Activated CD8-positive, alpha-beta memory T cell treated with anti-CD3 and anti-CD28 coated beads, Interleukin-2, amount 50 U/mL, for 4 hours (primary cell): ENCODE measurements around the gene TAS1R2.
"Not testable (repeated sequence)": the region's sequence is repeated elsewhere in the genome, so short reads cannot be mapped to it uniquely, and the experiment has no call there.

Experiments
- DNase-seq: peaks from one replicate; pipeline ENCODE4 v3.0.0-alpha.2; 2020

TAS1R2 gene

DNA sequence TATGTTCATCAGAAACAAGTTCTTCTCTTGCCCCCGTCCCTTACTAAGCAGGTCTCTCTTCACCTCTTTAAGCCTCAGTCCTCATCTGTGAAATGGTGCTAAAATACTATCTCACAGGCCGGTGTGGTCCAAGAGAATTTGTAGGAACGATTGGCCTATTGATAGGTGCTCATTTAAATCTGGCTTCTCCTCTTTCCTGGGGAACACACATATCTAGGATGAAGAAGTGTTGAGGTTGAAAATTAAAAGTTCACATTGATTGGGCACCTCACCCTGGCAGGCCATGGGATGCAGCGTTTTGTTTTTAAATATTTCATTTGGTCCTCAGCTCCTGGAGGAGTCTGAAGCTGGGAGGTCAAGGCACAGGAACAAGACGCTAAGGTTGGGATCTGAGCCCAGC is 8.9 kb upstream of the TAS1R2 start:
- no peak for DNase-seq

DNA sequence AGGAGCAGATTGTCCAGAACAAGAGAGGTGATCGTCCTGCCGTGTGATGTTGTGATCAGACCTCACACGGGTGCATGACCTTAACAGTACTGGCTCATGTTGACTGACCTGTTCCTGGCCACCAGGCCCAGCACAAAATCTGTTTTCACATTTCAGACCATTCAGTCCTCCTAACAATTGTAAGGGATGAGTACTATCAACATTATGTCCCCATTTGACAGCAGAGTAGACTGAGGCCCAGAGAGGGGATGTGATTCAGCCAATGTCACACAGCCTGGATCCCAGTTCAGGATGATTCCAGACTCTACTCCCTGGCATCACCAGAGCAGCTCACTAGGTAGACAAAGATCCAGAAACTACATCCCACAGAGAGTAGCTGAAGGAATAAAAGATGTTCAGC is 7.4 kb upstream of the TAS1R2 start:
- no peak for DNase-seq

DNA sequence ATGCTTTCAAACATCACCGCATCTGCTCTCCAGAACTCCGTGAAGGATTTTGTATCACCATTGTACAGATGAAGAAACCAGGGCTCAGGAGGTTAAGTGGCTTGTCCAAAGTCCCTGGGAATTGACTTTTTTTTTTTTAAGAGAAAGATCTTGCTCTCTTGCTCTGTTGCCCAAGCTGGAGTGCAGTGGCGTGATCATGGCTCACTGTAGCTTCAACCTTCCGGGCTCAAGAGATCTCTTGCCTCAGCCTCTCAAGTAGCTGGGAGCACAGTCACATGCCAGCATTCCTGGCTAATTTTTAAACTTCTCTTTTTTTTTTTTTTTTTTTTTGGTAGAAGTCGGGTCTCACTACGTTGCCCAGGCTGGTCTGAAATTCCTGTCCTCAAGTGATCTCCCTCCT is 6.9 kb upstream of the TAS1R2 start:
- DNase-seq, result no peak

DNA sequence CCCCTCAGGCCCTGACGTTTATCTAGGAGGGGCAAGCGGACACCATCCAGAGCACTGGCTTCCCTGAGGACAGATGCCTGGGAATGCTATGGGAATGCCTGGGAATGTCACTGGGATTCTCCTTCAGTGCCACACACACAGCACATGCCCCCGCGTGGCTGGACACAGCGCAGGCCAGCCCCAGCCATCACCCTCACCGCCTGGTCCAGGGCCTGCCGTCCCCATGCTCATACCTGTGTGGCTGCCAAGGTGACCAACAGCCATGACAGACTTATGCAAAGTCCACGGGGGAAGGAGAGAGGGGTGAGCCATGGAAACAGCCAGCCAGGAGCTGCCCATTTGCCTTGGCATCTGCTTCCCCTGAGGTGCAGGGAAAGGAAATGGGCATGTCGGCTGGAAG is 5.7 kb upstream of the TAS1R2 start:
- DNase-seq, result no peak

DNA sequence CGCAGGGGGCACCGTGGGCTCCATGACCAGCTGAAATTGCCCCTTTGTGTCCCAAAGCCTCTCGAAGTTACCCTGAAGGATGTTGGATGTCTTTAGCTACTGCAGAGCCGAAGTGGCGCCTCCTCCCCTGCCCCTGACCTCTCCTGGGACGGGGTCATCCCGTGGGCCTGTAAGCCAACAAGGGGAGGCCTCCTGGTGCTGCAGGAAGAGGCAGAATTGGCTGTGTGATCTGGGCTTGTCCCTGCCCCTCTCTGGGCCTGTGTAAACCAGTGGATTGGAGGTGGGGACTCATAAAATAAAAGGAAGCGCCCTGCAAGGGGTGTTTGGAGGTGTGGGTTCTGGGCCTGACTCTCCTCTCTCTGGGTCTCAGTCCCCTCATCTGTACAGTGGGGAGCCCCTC is 2.1 kb upstream of the TAS1R2 start:
- no peak for DNase-seq

DNA sequence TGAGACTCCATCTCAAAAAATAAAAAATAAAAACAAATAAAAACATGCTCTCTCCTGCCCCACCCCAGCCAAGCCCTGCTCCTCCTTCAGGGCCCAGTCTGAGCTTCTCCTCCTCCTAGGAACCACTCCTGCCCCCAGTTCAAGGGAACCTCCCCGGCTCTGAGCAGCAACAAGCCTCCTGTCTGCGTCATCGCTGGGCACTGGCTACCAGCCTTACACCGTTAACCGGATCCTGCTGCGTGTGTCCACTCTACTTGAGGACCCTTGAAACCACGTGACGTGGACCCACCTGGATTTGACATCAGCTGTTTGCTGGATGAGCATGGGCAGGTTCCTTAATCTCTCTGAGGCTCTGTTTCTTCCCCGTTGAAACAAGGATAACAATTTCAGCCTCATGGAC is 1.6 kb upstream of the TAS1R2 start:
- no peak for DNase-seq

DNA sequence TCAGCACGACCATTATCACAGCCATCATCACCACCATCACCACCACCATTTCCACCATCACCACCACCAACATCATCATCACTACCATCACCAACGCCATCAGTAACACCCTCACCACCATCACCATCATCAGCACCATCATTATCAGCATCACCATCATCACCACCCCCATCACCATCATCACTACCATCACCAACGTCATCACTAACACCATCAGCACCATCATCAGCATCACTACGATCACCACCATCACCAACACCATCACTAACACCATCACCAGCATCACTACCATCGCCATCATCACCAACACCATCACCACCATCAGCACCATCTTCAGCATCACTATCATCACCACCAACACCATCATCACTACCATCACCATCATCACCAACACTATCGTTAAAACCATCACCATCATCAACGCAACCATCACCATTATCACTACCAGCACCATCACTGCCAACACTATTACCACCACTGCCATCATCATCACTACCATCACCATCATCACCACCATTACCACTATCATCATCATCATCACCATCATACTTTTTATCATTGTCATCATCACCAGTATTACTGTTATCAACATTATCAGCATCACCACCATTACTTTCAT is 1.3 kb downstream of the TAS1R2 start:
- DNase-seq, result no peak

DNA sequence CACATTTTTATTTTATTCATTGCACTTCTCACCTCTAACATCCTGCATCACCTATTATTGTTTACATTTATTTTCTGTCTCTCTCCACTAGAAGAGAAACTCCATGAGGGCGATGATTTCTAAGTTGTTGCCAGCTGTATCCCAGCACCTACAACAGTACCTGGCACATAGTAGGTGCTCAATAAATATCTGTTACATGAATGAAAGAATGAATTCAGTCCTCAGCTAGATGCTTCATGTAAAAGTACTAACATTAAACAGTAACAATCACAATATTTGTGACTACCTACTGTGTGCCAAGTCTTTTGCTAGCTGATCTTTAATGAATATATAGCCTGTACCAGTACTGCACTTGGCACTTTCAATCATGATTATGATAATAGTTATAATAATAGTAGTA is 3.0 kb downstream of the TAS1R2 start:
- DNase-seq, result no peak

DNA sequence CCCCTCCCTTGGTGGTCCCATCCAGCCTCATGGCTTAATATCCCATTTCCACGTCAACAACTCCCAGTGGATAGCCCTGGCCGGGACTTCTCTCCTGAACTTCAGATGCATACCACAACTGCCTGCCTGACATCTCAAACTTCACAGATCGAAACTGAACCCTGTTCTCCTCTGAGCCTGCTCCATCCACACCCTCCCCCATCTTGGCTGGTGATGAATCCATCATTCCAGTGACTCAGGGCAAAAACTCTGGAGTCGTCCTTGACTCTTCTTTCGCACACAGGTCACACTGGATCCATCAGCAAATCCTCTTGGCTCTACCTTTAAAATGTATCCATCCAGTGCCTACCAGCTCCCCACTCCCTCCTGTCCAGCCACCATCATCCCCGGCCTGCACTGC is 3.9 kb downstream of the TAS1R2 start:
- no peak for DNase-seq

DNA sequence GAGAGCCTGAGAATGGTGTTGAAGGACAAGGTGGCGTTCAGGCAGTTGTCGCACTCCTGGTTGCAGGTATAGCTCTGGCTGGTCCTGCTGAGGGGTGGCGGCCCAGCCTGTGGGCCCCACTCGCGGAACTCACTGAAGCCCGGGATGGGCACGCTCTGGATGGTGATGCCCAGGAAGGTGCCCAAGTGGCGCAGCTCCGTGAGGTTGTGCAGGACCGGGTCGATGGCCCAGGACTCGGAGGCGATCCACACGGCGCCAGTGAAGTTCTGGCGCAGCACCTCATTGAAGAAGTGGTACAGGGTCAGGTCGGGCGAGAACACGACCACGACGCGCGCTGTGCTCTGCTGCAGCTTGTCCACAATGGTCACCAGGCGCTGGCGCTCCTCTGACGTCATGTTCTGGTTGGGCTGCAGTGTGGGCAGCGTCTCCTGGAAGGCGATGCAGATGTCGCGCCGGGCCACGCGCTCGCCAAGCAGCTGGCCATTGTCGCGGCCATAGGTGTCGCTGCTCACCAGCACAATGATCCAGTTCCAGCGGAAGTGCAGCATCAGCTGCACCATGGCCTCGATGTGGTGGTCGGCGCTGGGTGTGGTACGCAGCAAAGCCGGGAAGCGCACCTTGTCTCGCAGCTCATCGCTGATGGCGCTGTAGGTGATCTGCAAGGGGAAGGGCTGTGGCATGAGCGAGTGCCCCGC is 5.0 kb downstream of the TAS1R2 start:
- no peak for DNase-seq

DNA sequence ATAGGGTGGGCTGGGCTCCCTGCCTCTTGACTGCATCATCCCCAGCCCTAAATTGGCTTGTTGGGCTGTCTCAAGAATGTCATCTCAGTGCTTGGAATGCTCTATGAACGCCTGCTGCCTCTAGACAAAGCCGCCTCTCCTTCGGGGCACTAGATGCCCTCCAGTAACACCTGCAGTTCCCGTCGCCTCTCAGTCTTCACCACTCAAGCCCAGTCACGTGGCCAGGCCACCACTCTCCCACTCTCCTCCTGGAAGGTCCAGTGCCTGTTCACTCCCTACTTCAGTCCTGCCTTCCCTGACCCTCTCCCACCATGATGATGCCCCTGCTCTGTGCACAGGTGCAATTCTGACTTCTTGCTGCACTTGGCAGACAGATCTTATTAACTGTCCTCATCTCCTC is 7.0 kb downstream of the TAS1R2 start:
- DNase-seq, result no peak

DNA sequence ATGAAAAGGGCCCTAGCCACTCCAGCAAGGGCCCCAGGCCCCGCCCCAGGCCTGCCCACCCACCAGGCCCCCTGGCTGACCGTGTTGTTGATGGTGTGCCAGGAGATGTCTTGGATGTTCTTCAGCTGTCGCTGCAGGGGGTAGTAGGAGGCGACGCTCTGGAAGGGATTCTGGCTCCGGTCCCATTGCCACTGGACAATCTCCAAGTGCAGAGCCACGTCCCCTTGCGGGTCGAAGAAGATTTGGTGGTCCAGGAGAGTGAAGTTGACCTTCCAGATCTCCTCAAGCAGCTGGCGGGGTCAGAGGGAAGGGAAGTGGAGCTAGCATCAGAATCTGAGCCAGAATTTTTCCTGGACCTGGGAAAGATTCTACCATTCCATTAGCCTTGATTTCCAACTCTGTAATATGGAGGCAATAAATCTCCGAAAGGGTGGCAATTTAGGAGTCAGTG is 10.2 kb downstream of the TAS1R2 start:
- no peak for DNase-seq

DNA sequence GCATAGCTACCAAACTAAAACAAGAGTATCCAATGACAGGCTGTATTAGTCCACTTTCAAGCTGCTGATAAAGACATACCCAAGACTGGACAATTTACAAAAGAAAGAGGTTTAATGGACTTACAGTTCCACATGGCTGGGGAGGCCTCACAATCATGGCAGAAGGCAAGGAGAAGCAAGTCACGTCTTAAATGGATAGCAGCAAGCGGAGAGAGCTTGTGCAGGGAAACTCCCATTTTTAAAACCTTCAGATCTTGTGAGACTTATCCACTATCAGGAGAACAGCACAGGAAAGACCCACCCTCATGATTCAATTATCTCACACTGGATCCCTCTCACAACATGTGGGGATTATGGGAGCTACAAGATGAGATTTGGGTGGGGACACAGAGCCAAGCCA is 11.7 kb downstream of the TAS1R2 start:
- DNase-seq, result not testable (repeated sequence)

DNA sequence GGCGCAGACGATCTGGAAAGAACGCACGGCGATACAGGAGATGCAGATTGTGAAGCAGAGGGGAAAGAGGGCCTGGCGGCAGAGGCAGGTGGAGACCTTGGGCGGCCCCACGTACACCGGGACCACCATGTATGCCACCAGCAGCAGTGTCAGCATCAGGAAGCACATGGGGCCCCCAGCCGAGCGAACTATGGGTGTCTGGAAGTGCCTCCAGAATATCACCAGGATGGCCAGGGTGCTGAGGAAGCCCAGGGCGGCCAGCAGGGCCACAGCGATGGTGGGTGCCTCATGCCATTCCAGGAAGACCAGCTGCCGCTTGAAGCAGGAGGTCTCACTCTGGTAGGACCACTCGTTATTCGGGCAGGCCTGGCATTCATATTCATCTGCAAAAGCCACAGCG is 19.3 kb downstream of the TAS1R2 start:
- no peak for DNase-seq

DNA sequence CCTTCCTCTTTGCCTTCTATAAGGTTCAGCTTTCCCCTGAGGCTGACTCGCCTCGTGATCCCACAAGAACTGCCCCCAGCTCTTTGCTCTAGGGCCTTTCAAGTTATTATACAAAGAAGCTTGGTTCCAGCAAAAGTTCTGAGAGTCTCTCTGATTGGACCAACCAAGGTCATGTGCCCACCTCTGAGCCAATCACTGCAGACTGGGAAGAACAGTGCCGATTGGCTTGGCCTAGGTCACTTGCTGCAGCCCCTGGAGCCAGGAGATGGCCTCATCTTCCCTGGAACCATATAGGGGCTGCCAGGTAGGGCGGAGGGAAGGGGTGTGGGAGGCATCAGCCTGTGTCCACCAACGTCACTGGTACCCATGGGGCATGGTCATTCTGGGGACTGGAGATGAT is 22.8 kb downstream of the TAS1R2 start:
- DNase-seq, result no peak

DNA sequence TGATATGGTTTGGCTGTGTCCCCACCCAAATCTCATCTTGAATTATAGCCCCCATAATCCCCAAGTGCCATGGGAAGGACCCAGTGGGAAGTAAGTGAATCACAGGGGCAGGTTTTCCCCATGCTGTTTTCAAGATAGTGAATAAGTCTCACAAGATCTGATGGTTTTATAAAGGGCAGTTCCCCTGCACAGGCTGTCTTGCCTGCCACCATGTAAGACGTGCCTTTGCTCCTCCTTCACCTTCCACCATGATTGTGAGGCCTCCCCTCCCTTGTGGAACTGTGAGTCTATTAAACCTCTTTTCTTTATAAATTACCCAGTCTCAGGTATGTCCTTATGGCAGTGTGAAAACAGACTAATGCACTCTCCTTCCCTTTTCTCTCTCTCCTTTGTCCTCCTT is 27.1 kb downstream of the TAS1R2 start:
- not testable (repeated sequence) for DNase-seq

DNA sequence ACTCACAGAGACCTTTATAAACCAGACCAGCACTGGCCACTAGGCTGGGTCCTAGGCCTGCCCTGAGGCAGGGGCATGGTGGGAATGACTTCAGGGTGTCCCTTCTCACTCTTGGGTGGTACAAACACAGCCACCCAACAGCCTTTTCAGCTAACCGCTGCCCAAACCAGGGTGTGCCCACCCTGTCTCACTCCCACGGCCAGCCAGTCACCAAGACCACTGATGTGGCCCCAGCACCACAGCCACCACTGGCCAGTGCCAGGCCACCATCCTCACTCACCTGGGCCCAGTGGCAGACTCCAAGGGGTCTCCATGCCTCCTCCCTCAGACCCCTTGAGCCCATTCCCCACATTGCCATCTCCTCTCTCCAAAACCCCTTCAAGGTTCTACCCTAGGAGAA is 27.8 kb downstream of the TAS1R2 start:
- no peak for DNase-seq

DNA sequence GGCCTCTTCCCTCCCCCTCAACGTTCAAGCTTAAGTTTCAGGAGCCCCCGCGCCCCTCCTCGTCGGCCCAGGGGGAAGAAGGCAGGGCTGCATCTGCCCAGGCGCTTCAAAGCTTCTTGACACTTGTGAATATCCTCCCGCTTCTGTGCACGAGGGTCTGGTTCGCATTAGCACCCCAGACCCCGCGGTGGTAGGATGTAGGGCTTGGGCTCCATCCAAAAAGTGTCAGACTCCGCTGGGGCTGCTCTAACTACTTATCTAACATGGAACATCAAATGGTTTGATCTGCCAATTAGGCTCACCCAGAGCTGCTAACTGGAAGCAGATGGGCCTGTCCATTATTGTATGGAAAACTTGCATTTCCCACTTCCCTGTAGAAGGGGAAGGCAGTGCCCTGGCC is 28.9 kb downstream of the TAS1R2 start:
- no peak for DNase-seq

DNA sequence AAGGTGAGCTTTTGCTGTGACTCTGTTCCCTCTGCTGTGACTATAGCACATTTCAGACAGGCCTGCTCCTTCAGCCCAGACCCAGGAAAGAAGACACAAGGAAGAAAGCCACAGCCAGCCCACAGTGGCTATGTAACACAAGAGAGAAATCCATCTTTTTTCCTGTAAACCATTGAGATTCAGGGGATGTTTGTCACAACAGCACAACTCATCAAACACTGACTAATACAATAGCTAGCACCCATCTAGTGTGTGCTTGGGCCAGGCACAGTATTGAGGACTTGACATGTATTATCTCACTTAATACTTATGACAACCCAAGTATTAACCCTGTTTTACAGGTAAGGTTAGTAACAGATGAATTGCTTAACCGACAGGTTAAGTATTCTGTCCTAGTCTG is 29.8 kb downstream of the TAS1R2 start:
- no peak for DNase-seq

DNA sequence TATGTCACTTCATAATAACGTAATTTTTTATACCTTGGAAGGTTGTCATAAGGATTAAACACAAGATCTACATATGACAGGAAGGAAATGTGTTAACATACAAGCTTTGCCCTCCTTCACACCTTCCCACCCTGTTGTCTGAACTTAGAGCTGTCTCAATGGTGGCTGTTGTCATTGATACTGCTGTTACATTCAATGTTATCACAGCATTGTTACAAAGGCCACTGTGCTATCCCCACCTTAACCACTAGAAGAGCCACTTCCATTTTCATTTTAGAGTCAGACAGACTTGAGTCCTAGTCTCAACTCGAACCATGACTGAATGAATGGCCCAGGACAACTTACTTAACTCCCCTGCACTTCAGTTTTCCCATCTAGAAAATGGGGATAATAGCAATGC is 31.2 kb downstream of the TAS1R2 start:
- no peak for DNase-seq

DNA sequence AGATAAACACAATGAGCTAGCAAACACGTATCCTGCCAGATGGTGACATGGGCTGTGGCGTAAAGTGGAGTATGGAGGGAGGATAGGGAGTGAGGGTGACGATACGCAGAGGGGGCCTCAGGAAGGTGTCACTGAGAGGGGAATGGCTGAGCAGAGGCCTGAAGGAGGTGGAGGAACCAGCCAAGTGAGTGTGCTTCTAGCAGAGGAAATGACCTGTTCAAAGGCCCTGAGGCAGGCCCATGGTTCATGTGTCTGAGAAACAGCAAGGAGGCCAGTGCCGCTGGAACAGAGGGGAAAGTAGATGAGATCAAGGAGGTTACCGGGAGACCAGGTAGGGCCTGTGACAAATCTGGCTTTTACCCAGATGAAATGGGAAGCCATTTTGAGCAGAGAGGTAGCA is 36.0 kb downstream of the TAS1R2 start:
- DNase-seq, result no peak

DNA sequence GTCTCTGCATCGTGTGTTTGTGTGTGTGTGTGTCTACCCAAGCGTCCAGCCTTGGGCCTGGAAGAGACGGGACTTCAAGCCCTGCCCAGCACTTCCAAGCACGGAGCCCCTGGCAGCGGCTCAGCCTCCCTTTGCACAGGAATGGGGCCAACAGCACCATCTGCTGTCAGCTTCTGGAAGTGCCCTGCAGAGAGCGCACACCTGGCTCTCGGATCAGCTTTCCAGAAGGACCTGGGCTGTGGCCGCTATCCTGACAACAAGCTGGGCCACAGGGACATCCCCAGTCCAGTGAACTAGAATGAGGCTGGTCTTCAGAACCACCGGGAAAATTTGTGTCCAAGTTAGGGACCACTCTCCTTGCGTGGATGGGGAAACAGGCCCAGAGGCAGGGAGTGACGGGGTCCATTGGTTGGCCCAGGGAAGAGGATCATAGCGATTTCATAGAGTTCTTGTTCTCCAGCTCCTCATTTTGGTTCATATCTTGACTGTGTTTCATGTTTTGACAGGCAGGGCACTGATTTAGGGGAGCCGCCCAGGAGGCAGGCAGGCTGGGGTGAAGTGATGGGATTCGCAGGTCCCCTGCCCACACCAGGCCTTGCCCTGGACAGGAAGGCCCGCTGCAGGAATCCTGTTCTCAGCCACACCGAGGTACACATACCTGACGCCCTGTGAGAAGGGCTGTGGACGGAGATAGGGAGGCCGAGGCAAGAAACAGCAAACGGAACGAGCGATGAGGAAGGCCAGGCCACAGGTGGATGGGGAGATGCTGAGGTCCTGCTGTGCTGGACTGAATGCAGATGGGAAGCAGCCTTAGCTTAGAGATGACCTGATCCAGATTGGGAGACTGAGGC is 38.4 kb downstream of the TAS1R2 start:
- DNase-seq, result peak; percentile 63

DNA sequence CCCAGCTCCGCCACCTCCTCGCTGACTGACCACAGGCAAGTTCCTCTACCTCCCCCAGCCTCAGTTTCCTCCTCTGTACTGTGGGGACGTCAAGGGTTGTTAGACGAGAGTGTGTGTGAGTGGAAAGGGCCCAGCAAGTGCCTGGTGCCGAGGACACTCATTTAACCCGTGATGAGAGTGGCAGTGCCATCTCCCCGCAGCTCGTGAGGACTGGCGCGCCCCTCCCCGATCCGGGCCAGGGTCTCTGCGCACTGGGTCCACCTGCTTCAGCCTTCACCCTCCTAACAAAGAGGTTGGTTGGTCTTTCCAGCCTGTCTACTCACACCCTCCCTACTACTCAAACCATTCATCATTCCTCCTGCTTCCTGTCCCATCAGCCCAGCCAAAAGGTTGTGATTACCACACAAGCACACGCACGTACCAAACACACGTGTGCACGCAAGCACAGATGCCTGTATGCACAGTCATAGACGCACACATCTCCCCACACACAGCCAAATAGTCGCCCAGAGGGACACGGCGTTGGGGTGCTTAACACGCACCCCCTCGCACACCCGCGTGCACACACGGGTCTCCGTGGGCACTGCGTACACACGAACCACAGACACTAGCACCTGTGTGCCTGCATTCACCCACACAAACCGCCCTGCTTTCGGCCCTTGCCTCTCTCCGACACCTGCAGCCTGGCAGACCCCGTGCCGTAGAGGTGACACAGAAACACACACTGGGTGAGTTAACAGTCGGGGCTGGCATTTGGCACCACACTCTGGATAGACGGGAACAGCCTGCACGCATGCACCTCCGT is 39.3 kb downstream of the TAS1R2 start:
- no peak for DNase-seq
